Esophagus squamous epithelium (tissue), 4 donors: ENCODE measurements around the gene TM9SF2.

Experiments used
- POLR2A ChIP-seq, 4 donors: fragments of 450-650 bp; IDR thresholded peaks; one replicate each; pipeline ENCODE4 v1.6.1; 2017; ENCODE audit warnings: antibody characterized with exemption in 4 of 4, mild to moderate bottlenecking in 4 of 4, moderate library complexity in 3 of 4
- TF ChIP-seq, protein P1 (sequence below), 6 experiments: fragments of 450-650 bp in 4 of 6; fragments of 200-600 bp in 2 of 6; sonication (generic) in 2 of 6; IDR thresholded peaks; one replicate each; pipeline ENCODE4 v1.5.1; 2016 to 2019; ENCODE audit warnings: antibody characterized with exemption in 6 of 6, mild to moderate bottlenecking in 4 of 6, moderate library complexity in 4 of 6

DNA sequence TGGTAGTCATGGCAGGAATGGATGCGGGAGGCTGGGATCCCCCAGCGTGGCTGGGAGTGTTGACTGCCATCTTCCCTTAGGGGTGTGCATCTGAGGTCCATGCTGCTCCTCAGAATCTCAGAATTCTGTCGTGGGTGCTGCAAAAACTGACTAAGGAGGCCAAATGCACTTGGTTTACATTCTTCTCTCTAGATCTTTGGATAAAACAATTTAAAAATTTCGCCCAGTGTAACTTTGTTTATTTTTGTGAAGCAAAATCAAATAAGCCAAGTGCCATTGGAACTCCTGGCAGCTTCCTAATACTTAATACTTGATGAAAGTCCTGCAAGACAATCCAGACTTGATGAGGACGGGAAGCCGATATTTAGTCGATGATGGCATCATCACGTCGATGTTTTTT lies 27.8 kb upstream of the TM9SF2 start:
- TF ChIP-seq, protein P1, sequence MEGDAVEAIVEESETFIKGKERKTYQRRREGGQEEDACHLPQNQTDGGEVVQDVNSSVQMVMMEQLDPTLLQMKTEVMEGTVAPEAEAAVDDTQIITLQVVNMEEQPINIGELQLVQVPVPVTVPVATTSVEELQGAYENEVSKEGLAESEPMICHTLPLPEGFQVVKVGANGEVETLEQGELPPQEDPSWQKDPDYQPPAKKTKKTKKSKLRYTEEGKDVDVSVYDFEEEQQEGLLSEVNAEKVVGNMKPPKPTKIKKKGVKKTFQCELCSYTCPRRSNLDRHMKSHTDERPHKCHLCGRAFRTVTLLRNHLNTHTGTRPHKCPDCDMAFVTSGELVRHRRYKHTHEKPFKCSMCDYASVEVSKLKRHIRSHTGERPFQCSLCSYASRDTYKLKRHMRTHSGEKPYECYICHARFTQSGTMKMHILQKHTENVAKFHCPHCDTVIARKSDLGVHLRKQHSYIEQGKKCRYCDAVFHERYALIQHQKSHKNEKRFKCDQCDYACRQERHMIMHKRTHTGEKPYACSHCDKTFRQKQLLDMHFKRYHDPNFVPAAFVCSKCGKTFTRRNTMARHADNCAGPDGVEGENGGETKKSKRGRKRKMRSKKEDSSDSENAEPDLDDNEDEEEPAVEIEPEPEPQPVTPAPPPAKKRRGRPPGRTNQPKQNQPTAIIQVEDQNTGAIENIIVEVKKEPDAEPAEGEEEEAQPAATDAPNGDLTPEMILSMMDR (IDR thresholded peaks at IDR 0.05): no peak
- no peak for TF ChIP-seq POLR2A (IDR thresholded peaks at IDR 0.05)
